PFSK-1 (cell line): Measurements from ENCODE around the gene ADAMTS10.

ENCODE experiments used
- FOXP2 ChIP-seq: optimal IDR thresholded peaks from 2 replicates; pipeline ENCODE3; 2011; ENCODE audit warnings: borderline replicate concordance, control low read depth, inconsistent platforms; ENCODE audit not compliant: insufficient read depth; ENCODE audit errors: extremely low read length, extremely low read depth
- POLR2AphosphoS5 ChIP-seq: IDR thresholded peaks from 2 replicates; pipeline ENCODE4 v1.6.1; 2012; ENCODE audit warnings: low read depth, mild to moderate bottlenecking, control low read depth, low read length, moderate library complexity
- REST ChIP-seq, 2 experiments: IDR thresholded peaks; 2 replicates each; pipeline versions ENCODE4 v1.6.1 to v1.8.0; 2011 to 2012; ENCODE audit warnings: low read depth in 2 of 2, low read length in 2 of 2, control low read depth in 1 of 2, inconsistent platforms in 1 of 2, mild to moderate bottlenecking in 1 of 2, moderate library complexity in 1 of 2; ENCODE audit not compliant: insufficient read depth in 1 of 2
- SIN3A ChIP-seq: IDR thresholded peaks from 2 replicates; pipeline ENCODE4 v1.6.1; 2012; ENCODE audit warnings: mild to moderate bottlenecking, low read length, moderate library complexity, borderline replicate concordance; ENCODE audit not compliant: insufficient read depth
- TAF1 ChIP-seq: IDR thresholded peaks from 2 replicates; pipeline ENCODE4 v1.6.1; 2012; ENCODE audit warnings: low read length, control low read depth, borderline replicate concordance; ENCODE audit not compliant: insufficient read depth

The ADAMTS10 gene

GRCh38 chr19:8589177-8589714, 21.3 kb downstream of the ADAMTS10 start:
- TF ChIP-seq REST (IDR thresholded peaks at IDR 0.05; ENCODE audit: insufficient read depth in 1 of 2, low read depth in 2 of 2, low read length in 2 of 2) (no peak), SIN3A (no peak), FOXP2 (no peak), TAF1 (no peak), POLR2AphosphoS5 (no peak)

DNA sequence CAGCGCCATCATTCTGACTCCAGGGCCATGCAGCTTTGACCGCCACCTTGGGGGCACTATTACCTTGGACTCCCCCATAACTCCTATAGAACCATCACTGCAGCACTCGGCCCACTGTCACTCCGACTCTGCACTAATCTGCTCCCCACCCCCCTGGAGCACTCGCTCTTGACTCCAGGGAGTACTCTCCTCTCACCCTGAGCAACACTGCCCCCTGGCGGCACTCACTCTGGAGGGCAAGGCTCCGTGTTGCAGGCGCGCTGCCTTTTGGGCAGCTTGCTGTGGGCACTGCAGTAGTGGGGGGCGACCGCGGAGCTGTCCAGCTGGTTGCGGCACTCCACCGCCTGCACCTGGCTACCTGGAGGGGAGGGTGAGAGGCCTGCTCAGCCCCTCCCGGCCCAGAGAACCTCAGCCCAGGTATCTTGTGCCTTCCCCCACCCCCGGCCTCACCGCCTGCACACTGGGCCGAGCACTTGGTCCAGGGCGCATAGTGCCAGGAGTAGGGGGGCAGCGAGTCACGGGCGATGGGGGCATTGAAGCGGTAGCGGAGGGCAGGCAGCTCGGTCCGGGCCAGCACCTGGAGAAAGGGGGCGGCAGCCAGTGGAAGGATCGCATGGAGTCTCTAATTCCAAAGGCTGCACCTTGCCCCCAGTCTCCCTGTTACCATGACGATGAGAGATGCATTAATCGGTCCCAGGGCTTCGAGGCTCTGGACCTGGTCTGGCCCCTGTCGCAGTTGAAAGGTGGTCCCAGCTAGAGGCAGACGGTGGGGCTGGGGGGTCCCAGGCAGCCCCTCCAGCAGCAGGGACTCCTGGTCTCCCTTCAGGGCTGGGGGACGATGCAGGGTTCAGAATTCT, 24.4 kb downstream of the ADAMTS10 start:
- TF ChIP-seq REST (IDR thresholded peaks at IDR 0.05; ENCODE audit: insufficient read depth in 1 of 2, low read depth in 2 of 2, low read length in 2 of 2), result no peak
- no peak for TF ChIP-seq SIN3A
- TF ChIP-seq FOXP2, result peak; percentile 27
- TF ChIP-seq POLR2AphosphoS5, result no peak
- TF ChIP-seq TAF1, result no peak

GRCh38 chr19:8584965-8585893, 25.3 kb downstream of the ADAMTS10 start:
- TF ChIP-seq REST (IDR thresholded peaks at IDR 0.05; ENCODE audit: insufficient read depth in 1 of 2, low read depth in 2 of 2, low read length in 2 of 2), result no peak
- TF ChIP-seq POLR2AphosphoS5, result no peak
- TF ChIP-seq SIN3A, result no peak
- no peak for TF ChIP-seq TAF1
- TF ChIP-seq FOXP2, result no peak

DNA sequence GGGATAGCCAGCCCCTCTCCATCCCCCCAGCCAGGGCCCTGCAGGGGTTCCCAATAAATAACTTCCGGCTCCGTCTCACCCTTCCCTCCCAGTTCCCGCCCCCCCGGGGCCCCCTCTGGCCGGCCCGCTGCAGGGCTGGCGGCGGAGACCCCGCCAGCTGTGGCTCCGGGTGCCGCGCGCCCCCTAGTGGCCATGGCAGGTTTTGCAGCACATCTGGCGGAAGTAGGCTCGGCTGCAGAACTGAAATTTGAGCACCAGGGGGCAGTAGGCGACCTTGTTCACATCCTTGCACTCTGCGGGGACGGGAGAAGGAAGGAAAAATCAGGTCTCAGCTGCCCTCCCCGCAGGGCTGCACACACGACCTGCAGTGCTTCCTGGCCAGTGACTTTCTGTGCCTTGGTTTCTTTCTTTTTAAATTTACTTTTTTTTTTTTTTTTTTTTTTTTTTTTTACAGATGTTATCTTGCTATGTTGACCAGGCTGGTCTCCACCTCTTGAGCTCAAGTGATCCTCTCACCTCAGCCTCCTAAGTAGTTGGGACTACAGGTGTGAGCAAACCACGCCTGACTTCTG, 29.7 kb downstream of the ADAMTS10 start:
- TF ChIP-seq FOXP2, result peak; percentile 64
- no peak for TF ChIP-seq REST (IDR thresholded peaks at IDR 0.05; ENCODE audit: insufficient read depth in 1 of 2, low read depth in 2 of 2, low read length in 2 of 2)
